Kidney tubule cell (primary cell): Measurements from ENCODE around the gene ATP1B2.
"Not testable (repeated sequence)": the region's sequence is repeated elsewhere in the genome, so short reads cannot be mapped to it uniquely, and the experiment has no call there.

ENCODE experiments used
- DNase-seq: peaks from one replicate; pipeline ENCODE4 v3.0.0-alpha.2; 2018; ENCODE audit warnings: low spot score

The ATP1B2 gene, protein sequence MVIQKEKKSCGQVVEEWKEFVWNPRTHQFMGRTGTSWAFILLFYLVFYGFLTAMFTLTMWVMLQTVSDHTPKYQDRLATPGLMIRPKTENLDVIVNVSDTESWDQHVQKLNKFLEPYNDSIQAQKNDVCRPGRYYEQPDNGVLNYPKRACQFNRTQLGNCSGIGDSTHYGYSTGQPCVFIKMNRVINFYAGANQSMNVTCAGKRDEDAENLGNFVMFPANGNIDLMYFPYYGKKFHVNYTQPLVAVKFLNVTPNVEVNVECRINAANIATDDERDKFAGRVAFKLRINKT

DNA sequence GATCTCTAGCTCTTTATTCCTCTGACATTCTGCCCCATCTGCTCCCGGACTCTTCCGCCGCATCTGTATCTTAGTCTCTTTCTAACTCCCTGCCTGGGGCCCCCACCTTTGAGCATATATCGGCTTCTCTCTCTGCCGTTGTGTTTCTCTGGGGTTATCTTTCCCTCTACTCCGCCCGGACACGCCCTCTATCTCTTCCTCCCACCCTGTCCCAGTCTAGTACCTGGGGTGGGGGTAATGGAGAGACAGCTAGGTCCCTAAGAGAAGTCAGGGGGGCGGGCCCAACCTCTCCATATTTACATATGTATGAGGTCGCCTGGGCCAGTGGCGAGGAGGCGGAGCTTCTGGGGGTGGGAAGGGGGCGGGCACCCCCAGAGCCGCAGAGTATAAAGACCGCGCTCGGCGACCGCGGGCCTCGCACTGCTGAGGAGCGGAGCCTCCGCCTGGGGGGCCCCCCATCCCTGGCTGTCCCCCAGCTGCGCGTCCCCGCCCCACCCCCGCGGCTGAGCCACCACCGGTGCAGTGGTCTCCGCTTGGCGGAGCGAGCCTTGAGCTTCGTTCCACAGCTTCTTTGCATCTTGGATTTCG is at the start of gene ATP1B2:
Gene ATP1B2, plus strand, starts transcription at position 418 of the 588 bp plus-strand sequence. CDS start 593 bp downstream, outside the sequence.
- DNase-seq = peak; percentile 20

DNA sequence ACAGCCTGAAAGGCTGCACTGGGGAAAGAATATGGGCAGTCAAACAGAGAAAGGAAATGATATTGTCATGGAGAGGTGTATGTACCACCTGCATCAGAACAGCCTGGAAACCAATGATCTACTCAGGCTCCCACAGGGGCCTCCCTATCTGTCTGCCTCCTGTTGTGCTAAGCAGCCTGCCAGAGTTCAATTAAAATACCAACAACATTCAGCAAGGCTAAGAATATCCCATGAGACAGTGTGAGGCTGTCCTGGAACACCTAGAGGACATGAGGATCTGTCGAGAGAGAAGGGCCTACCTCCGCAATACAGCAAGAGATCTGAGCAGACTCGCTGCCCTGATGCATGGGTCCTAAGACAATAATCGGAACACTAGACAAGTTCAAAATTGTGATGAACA is 44.4 kb upstream of the ATP1B2 start:
- DNase-seq = no peak

DNA sequence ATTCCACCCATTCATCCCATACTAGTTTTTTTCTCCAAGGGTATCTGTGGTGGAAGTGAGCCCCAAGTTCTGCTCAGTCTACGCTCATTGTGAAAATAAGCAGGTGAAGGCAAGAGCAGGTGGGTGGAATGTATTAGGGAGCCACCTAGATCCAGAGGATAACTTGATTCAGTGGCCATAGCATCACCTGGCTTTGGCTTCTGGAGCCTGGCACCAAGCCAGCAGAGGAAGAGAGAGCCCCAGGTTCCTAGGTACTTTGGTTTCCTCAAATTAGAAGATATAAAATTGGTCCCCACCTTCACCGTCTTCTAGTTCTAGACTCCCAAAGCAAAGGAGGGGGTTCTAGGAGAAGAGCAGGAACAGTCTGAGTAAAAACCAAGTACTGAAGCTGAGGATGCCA is 40.1 kb upstream of the ATP1B2 start:
- no peak for DNase-seq

DNA sequence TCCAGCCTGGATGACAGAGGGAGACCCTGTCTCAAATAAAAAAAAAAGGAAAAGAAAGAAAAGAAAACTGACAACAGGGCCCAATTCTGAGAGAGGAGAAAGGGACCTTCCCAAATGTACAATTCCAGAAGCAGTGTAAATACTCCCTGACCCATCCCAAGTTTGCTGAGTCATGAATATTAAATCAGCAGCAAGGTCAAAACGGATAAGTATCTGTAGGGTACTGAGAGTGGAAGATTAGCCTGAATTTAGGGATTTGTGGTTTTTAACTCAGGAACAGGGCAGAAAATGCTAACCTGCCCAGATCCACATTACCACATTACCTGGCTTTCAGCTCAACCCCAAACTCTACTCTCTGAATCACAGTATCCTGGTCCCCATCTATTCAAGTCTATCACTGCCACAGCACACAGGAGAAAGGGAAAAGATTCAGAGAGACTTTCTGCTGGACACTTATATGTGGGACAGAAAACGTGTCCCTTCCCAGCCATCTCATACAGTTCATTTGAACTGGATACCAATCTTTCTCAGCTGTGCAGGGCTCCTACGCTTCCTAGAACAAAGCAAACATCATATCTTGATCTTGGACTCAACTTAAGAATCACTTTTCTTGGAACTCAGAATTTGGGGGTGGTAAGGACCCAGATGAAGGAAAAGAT is 39.0 kb upstream of the ATP1B2 start:
- no peak for DNase-seq

DNA sequence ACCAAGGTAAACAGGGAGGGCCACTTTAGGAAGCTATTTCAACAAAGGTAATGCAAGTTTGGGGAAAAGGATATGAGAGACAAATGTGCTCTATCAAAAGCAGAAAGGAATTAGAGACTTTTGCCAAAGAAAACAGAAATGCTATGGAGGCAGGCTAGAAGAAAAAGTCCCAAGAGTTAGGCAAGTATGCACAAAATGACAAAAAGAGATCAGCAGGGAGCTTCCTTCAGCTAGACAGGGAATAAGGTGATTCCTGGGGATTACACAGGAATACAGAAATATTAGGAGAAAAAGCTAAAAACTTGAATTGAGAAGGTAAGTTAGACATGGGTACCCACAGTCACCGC is 38.5 kb upstream of the ATP1B2 start:
- no peak for DNase-seq

- peak; percentile 52 for DNase-seq
These were observed 36.8 kb upstream of the ATP1B2 start for GRCh38 chr17:7613769-7614424.

DNA sequence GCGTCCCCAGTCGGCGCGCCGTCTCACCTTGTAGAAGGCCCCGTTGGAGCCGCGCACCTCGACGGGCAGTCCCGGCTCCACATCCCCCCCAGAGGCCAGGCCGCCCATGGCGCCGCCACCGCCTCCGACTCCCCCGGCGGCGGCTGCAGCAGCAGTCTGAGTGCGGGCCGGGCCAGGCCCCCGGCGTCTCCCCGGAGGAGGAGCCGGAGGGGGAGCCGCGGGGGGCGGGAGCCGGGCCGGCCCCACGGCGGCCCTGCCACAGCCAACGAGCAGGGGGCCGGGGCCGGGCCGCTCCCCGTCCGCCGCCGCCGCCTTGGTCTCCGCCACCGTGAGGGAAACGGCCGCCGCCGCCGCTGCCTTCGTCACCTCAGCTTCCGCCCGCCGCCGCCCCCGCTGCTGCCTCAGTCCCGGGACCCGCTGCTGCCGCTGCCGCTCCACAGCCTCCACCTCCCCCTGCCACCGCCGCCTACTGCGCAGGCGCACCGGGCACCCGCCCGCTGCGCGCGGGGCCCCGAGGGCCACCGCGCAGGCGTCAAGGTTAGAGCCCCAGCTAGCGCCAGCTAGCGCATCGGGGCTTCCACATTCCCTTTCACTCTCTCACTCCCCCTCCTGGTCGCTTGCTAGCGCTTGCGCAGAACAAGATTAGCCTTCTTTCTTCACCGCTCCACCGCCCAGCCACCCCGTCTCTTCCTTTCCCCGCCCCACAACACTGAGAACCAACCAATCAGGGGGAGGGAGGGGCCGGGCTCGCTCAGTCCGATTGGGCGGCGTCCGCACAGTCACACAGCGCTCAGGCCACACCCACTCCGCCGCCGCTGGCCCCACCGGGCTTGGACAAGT is 36.1 kb upstream of the ATP1B2 start, which contains the start of gene FXR2:
Gene FXR2, minus strand, starts transcription at position 473 of the 840 bp plus-strand sequence. Its CDS starts 365 bp downstream, at position 108.
- DNase-seq = peak; percentile 100

GRCh38 chr17:7615265-7615747 is 35.4 kb upstream of the ATP1B2 start:
- DNase-seq = no peak

DNA sequence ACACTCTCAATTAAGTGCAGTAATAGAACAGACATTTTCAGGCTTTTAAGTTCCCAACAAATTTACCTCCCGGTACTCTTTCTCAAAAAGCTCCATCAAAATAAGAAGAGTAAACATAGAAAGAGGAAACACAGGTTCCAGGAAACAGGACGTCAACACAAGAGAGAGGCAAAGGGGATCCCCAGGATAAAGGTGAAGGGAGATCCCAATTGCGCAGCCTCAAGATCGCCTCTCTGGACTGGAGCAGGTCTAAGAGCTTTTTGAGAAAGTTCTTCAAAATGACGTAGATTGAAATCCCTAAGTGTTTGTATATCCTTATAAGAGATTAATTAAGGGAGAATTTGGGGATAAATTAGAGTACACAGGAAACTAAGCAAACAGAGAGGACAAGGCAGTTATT is 32.1 kb upstream of the ATP1B2 start:
- DNase-seq = no peak

- no peak for DNase-seq
These were observed 29.9 kb upstream of the ATP1B2 start for GRCh38 chr17:7620835-7621234.

DNA sequence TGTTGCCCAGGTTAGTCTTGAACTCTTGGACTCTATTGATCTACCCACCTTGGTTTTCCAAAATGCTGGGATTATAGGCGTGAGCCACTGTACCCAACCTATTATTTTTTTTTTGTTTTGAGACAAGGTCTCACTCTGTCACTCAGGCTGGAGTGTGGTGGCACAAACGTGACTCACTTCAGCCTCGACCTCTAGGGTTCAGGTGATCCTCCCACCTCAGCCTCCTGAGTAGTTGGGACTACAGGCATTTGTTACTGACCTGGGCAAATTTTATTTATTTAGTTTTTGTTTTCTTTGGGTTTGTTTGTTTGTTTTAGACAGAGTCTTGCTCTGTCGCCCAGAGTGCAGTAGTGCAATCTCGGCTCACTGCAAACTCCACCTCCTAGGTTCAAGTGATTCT is 27.1 kb upstream of the ATP1B2 start:
- DNase-seq = no peak

- DNase-seq = not testable (repeated sequence)
These were observed 25.0 kb upstream of the ATP1B2 start for GRCh38 chr17:7625749-7626148.

DNA sequence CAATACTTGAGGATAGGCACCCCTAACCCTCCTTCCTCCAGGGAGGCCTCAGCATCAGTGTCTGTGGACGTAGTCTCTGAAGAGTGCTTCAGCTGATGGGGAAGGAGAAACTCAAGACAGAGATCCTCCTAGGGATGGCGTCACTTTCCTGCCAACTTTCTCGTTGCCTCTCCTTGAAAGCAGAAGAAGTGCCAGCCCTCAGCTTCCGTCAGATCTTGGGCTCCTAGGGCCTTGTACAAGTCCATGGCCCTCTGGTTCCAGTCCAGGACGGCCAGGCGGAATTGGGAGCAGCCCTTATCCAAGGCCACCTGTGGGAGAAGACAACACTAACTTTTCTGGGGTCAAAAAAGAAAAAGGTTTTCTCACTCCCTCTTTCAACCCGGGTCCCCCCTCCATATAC is 24.4 kb upstream of the ATP1B2 start:
- DNase-seq = no peak

- no peak for DNase-seq
These were observed 23.8 kb upstream of the ATP1B2 start for GRCh38 chr17:7626956-7627249.

DNA sequence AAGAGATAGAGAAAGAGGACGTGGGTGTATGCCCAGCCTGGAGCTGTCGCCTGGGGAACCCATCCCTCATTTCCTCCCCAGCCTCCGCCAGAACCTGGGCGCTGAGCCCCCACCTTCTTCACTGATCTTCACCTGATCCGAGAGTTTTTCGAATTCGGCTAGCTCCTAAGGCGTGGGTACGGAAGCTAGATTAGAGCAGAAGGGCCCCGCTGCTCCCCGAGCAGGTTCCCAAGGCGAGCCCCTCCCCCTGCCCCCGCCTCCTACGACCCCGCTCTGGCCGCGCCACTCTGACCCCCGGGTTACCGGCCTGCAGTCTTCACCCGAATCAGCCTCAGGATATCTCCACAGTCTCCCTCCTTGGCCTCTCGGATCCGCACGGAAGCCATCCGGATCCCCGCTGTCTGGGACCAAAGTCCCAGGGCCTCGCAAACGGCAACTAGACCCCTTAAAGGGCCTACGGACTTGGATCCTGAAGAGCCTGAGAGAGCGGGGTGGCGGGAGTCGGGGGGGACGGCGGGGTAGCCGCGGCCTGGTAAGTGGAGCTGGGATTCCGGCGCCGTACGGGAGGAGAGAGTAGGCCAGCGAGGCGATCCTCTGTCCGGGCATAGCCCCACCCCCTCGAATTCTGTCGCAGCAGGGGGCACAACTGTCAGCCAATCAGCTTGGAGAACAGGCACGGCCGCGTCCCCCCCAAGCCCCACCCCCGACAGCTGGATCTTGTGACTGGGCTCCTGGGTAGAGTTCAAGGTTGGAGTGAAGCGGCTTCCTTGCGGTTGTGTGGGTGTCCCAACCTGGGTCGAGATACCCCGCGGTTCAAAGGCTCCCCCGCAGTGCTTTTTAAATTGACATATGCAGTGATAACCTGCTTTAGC is 23.2 kb upstream of the ATP1B2 start, which contains the start of gene SAT2:
Gene SAT2, minus strand, starts transcription at position 572 of the 872 bp plus-strand sequence. Its CDS starts 186 bp downstream, at position 386.
- peak; percentile 94 for DNase-seq

GRCh38 chr17:7629939-7630571 is 20.7 kb upstream of the ATP1B2 start, which contains the start of gene SHBG:
SHBG (plus strand) TSS chr17:7630135; CDS start chr17:7630173, 38 bp downstream.
- no peak for DNase-seq

DNA sequence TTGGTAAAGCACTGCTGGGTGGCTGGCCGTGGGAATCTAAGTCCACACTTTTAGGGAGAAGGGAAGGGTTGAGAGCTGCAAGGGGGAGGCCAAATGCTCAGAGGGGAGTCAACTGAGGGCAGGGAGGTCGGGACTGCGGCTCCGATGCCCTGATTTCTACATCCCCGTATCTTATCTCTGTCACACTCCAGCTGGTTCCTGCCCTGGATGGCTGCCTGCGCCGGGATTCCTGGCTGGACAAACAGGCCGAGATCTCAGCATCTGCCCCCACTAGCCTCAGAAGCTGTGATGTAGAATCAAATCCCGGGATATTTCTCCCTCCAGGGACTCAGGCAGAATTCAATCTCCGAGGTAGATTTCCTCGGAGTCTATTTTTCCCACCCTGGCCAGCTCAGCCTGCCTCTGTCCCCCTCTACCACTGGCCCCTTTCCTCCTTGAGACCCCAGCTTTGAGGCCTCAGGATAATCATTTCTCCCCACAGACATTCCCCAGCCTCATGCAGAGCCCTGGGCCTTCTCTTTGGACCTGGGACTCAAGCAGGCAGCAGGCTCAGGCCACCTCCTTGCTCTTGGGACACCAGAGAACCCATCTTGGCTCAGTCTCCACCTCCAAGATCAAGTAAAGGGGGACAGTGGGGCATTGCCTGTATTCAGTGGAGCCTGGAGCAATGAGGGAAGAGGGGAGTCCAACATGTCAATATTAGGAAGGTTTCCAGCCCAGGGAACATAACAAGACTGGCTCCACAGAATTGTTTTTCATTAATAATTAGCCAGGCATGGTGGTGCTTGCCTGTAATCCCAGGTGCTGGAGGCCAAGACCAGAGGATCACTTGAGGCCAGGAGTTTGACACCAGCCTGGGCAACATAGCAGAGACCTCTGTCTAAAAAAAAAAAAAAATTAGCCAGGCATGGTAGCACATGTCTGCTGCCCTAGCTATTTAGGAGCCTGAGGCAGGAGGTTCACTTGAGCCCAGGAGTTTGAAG is 19.0 kb upstream of the ATP1B2 start:
- DNase-seq = no peak

DNA sequence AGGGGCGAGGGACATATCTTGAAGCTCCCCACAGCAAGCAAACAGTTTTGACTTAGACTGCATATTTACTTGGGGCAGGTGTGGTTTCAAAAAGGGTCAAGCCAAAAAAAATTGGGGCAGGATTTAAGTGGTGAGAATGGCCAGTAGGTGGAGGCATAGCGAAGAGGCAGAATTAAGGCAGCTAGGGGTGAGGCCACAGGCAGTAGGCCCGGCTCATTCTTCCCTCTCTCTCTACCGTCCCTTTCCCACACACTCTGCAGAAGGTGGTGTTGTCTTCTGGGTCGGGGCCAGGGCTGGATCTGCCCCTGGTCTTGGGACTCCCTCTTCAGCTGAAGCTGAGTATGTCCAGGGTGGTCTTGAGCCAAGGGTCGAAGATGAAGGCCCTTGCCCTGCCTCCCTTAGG is 18.2 kb upstream of the ATP1B2 start:
- DNase-seq = peak; percentile 43

- DNase-seq = no peak
These were observed 17.6 kb upstream of the ATP1B2 start for GRCh38 chr17:7633093-7633492.
